SU-DHL-6 (cell line): ENCODE data around the gene BBX.

ENCODE experiments used
- H2AFZ ChIP-seq: fragments of 200-600 bp; sonication (generic); 2 replicates; pipeline ENCODE4 v1.6.1; 2014; ENCODE audit warnings: low read depth, mild to moderate bottlenecking, moderate library complexity, mixed read lengths, antibody characterized with exemption, low read length; ENCODE audit not compliant: severe bottlenecking
- H3F3A ChIP-seq: fragments of 200-600 bp; shearing (Covaris generic); 2 replicates; pipeline ENCODE4 v1.6.0; 2016; ENCODE audit warnings: antibody characterized with exemption, mild to moderate bottlenecking; ENCODE audit not compliant: insufficient read depth
- H3K27ac ChIP-seq: fragments of 200-600 bp; sonication (generic); 2 replicates; pipeline ENCODE4 v1.5.1; 2016; ENCODE audit warnings: low read depth, mild to moderate bottlenecking, low read length, moderate library complexity, mixed read lengths
- H3K27me3 ChIP-seq: fragments of 200-600 bp; sonication (generic), shearing (Covaris generic); 2 replicates; pipeline ENCODE4 v1.6.0; 2014; ENCODE audit warnings: mild to moderate bottlenecking, low read length
- H3K36me3 ChIP-seq: fragments of 200-600 bp; sonication (generic); 2 replicates; pipeline ENCODE4 v1.6.1; 2014; ENCODE audit warnings: mild to moderate bottlenecking, low read length, mixed read lengths
- H3K4me2 ChIP-seq: fragments of 300-600, 200-600 bp; shearing (Covaris generic), sonication (generic); 2 replicates; pipeline ENCODE4 v1.6.0; 2014; ENCODE audit warnings: low read length, low read depth, mild to moderate bottlenecking; ENCODE audit not compliant: poor library complexity, severe bottlenecking
- H3K4me3 ChIP-seq: fragments of 200-600 bp; sonication (generic); 2 replicates; pipeline ENCODE4 v1.5.1; 2014; ENCODE audit warnings: antibody characterized with exemption, low read length, mild to moderate bottlenecking, mixed read lengths; ENCODE audit not compliant: insufficient read depth, poor library complexity, severe bottlenecking
- H3K79me2 ChIP-seq: fragments of 200-600 bp; sonication (generic); 2 replicates; pipeline ENCODE4 v1.6.1; 2014; ENCODE audit warnings: mild to moderate bottlenecking, low read length, moderate library complexity; ENCODE audit not compliant: insufficient read depth
- H3K9ac ChIP-seq: fragments of 200-600 bp; sonication (generic); 2 replicates; pipeline ENCODE4 v1.7.0; 2014; ENCODE audit warnings: mild to moderate bottlenecking, low read length
- H3K9me2 ChIP-seq: fragments of 200-600 bp; sonication (generic); replicated peaks from 2 replicates; pipeline ENCODE4 v1.6.1; 2014; ENCODE audit warnings: low read length; ENCODE audit not compliant: insufficient read depth
- H3K9me3 ChIP-seq: fragments of 200-600 bp; sonication (generic); 2 replicates; pipeline ENCODE4 v1.6.1; 2014; ENCODE audit warnings: low read length, mixed read lengths; ENCODE audit not compliant: insufficient read depth
- H4K20me1 ChIP-seq: fragments of 200-600 bp; sonication (generic); 2 replicates; pipeline ENCODE4 v1.6.1; 2014; ENCODE audit warnings: low read depth, mild to moderate bottlenecking, antibody characterized with exemption, low read length, moderate library complexity, mixed read lengths
- CTCF ChIP-seq: fragments of 200-600 bp; sonication (generic); IDR thresholded peaks from one replicate; pipeline ENCODE4 v1.5.1; 2017; ENCODE audit warnings: antibody characterized with exemption, mild to moderate bottlenecking, low read length, moderate library complexity; ENCODE audit not compliant: insufficient read depth, poor library complexity, severe bottlenecking
- EZH2phosphoT487 ChIP-seq: fragments of 200-600 bp; sonication (generic), shearing (Covaris generic); conservative IDR thresholded peaks from 2 replicates; pipeline ENCODE4 v1.6.1; 2018; ENCODE audit warnings: mild to moderate bottlenecking, antibody characterized with exemption, low read length, moderate library complexity, mixed read lengths

BBX gene

DNA sequence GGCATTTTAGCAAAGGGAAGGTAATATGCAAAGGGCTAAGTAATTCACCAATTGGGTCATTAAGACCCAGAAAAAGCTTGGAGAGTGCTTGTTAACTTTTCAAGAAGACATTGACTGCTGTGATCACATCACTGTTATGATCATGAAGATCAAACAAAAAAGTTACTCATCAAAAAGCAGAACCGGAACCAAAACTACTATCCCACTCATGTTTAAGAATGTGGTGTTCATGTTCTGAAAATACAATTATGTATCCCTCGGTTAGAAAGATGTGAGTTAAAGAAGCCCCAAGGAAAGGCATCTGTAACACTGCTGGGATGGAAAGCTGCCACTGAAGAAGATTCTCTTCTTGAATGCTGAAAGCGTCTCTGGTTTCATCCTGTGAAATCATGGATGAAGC is 32.6 kb downstream of the BBX start:
- Histone ChIP-seq H3K27ac (no peak overlapping the region), H3K4me3 (no peak overlapping the region), H3F3A (no peaks in the 10 kb centered on the region), H3K9me2 (no peaks in the 10 kb centered on the region), H4K20me1 (0 out of 2 replicates have a peak, but pooled peaks cover 6% of the 10 kb centered on the region), H3K27me3 (no peaks in the 10 kb centered on the region), H2AFZ (no peak overlapping the region), H3K36me3 (no peaks in the 10 kb centered on the region), H3K9ac (no peak overlapping the region), H3K9me3 (no peaks in the 10 kb centered on the region), H3K79me2 (no peaks in the 10 kb centered on the region), H3K4me2 (no peak overlapping the region)
- TF ChIP-seq EZH2phosphoT487: no peak
- no peak for TF ChIP-seq CTCF

DNA sequence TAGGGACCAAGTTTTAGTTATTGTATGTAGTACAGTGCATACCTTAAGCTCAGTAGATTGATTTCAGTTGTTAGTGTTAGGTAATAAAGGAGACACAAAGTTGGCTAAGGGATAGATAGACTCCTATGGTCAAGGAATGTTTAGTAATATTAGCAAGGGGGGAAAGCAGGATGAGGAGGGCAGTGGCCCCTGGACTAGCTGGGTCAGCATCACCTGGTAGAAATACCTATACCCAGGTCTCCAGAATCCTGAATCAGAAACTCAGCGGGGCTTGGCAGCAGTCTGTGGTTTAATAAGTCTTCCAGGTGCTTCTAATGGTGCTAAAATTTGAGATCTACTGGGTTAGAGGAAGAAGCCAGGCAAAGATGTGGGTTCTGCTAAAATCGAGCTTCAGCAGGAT is 35.0 kb downstream of the BBX start:
- Histone ChIP-seq H2AFZ (no peak overlapping the region), H3K79me2 (no peaks in the 10 kb centered on the region), H3K4me2 (no peak overlapping the region), H3F3A (no peaks in the 10 kb centered on the region), H3K36me3 (no peaks in the 10 kb centered on the region), H3K9ac (no peak overlapping the region), H3K27ac (no peak overlapping the region), H3K27me3 (no peaks in the 10 kb centered on the region), H3K9me3 (no peaks in the 10 kb centered on the region), H4K20me1 (peaks cover 13% of the 10 kb centered on the region; the same call in 1 of the 2 replicates), H3K4me3 (no peak overlapping the region), H3K9me2 (no peaks in the 10 kb centered on the region)
- TF ChIP-seq CTCF (no peak), EZH2phosphoT487 (no peak)

DNA sequence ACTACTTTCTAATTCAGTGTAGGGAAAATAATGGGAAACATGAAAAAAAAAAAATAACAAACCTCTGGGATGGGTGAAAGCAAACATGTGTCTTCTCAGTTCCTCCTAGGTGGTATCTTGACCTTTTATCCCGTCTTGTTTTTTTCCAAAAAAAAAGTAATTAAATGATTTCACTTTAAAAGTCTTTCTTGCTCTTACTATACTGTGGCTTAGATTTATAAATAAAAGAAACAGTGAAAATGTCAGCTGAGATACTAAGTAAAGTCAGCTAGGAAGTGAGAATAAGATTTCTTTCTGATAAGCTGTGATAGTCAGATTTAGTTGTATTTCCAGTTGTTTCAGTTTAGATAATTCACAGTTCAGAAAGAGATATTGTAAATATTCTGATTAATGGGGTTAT is 37.4 kb downstream of the BBX start:
- H3K36me3 ChIP-seq: no peaks in the 10 kb centered on the region

More for the DNA sequence above, 37.4 kb downstream of the BBX start:
- H3K27me3 ChIP-seq: no peaks in the 10 kb centered on the region
- no peaks in the 10 kb centered on the region for H3K9me3 ChIP-seq
- no peak overlapping the region for H3K4me2 ChIP-seq
- H3K27ac ChIP-seq: no peak overlapping the region
- no peak overlapping the region for H3K9ac ChIP-seq
- no peaks in the 10 kb centered on the region for H3F3A ChIP-seq
- no peak overlapping the region for H2AFZ ChIP-seq
- peaks cover 7% of the 10 kb centered on the region; the same call in 1 of the 2 replicates for H4K20me1 ChIP-seq
- H3K79me2 ChIP-seq: no peaks in the 10 kb centered on the region
- TF ChIP-seq EZH2phosphoT487 (no peak), CTCF (no peak)
- no peaks in the 10 kb centered on the region for H3K9me2 ChIP-seq
- no peak overlapping the region for H3K4me3 ChIP-seq
